Common myeloid progenitor, CD34-positive (primary cell): Measurements from ENCODE around the gene PCOLCE2.

ENCODE experiments used
- CTCF ChIA-PET: fragments of 350-600 bp; sonication (Branson Sonifier 250); formaldehyde crosslinking; loops from one replicate; lab custom pipeline; 2021; ENCODE audit warnings: antibody characterized with exemption; lab: Charles Lee
- POLR2A ChIA-PET: fragments of 350-600 bp; sonication (Branson Sonifier 250); formaldehyde crosslinking; loops from one replicate; lab custom pipeline; 2021; ENCODE audit warnings: antibody characterized with exemption; lab: Charles Lee
- DNase-seq, 3 donors: peaks; one replicate each; pipeline versions ENCODE4 v3.0.0 to v3.0.0-alpha.2; 2013
- H3K27ac ChIP-seq, 2 experiments: 1 replicate in 1 of 2; 2 replicates in 1 of 2; pipeline ENCODE4 v1.7.0; 2013; ENCODE audit warnings: inconsistent platforms in 2 of 2, low read length in 2 of 2, mild to moderate bottlenecking in 2 of 2, low read depth in 1 of 2, moderate library complexity in 1 of 2; ENCODE audit not compliant: severe bottlenecking in 2 of 2, insufficient read depth in 1 of 2, poor library complexity in 1 of 2
- H3K27me3 ChIP-seq, 5 experiments: replicated peaks in 2 of 5; 1 replicate in 3 of 5; 2 replicates in 2 of 5; pipeline versions ENCODE4 v1.6.1 to v1.7.0; 2013; ENCODE audit warnings: low read length in 4 of 5, mild to moderate bottlenecking in 2 of 5, moderate library complexity in 2 of 5, inconsistent platforms in 1 of 5; ENCODE audit not compliant: insufficient read depth in 5 of 5, control insufficient read depth in 4 of 5
- H3K36me3 ChIP-seq, 4 experiments: 1 replicate in 2 of 4; 2 replicates in 2 of 4; pipeline versions ENCODE4 v1.6.1 to v1.7.0; 2013; ENCODE audit warnings: low read length in 3 of 4, control low read depth in 1 of 4, mild to moderate bottlenecking in 1 of 4; ENCODE audit not compliant: control insufficient read depth in 4 of 4, insufficient read depth in 4 of 4
- H3K4me1 ChIP-seq, 4 experiments: 1 replicate in 3 of 4; 2 replicates in 1 of 4; pipeline versions ENCODE4 v1.6.1 to v1.7.1; 2013; ENCODE audit warnings: low read length in 3 of 4, mild to moderate bottlenecking in 3 of 4, control low read depth in 1 of 4, inconsistent platforms in 1 of 4, moderate library complexity in 1 of 4; ENCODE audit not compliant: control insufficient read depth in 4 of 4, insufficient read depth in 4 of 4; ENCODE audit errors: control extremely low read depth in 1 of 4
- H3K4me3 ChIP-seq, 7 experiments: 1 replicate in 4 of 7; 2 replicates in 3 of 7; pipeline versions ENCODE4 v1.5.1 to v1.7.0; 2013; ENCODE audit warnings: mild to moderate bottlenecking in 7 of 7, low read length in 6 of 7, moderate library complexity in 6 of 7, inconsistent platforms in 2 of 7, low read depth in 2 of 7, control low read depth in 1 of 7; ENCODE audit not compliant: insufficient read depth in 4 of 7, control insufficient read depth in 1 of 7; ENCODE audit errors: extremely low read depth in 1 of 7
- H3K9me3 ChIP-seq, 5 experiments: 1 replicate in 4 of 5; 2 replicates in 1 of 5; pipeline versions ENCODE4 v1.6.1 to v1.7.1; 2013; ENCODE audit warnings: low read length in 4 of 5, mild to moderate bottlenecking in 2 of 5, inconsistent platforms in 1 of 5, low read depth in 1 of 5, moderate library complexity in 1 of 5; ENCODE audit not compliant: control insufficient read depth in 4 of 5, insufficient read depth in 2 of 5; ENCODE audit errors: control extremely low read depth in 1 of 5
- WGBS: methylation state at CpG from one replicate; pipeline ENCODE4 v1.1.5; 2013; ENCODE audit not compliant: insufficient coverage; 5-methylcytosine and 5-hydroxymethylcytosine counted together

Gene PCOLCE2

DNA sequence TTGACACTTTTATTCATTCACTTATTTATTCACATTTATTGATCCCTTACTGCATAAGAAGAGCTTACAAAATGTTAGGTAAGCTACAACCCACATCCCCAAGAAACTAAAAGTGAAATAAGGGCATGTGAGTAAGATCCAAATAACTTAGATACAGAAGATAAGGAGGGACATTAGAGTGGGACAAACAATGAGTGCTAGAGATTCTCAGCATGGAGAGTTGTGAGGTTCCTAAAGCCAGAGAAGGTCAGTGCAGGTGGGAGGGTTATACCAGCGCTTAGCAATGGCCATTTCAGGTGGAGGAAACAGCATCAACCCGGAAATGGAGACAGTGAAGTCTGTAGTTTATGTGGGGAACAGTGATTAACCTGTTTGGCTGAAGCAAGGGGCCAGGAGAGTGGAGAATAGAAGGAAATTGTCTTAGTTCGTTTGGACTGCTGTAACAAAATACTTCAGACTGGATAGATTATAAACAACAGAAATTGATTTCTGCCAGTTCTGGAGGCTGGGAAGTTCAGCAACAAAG is 25.5 kb upstream of the PCOLCE2 start:
- H3K4me1 ChIP-seq = no peaks in the 10 kb centered on the region
- no peaks in the 10 kb centered on the region for H3K9me3 ChIP-seq
- no peaks in the 10 kb centered on the region for H3K27me3 ChIP-seq
- no peak overlapping the region for H3K27ac ChIP-seq
- 58% methylated on average over 2 of the region's 3 CpGs for WGBS
- no peak for DNase-seq
- POLR2A ChIA-PET = interaction anchor here (0.7 kb wide), 1 partner anchor 313 kb away, joined by 3 read pairs; no protein-coding TSS in a partner anchor
- H3K4me3 ChIP-seq = no peak overlapping the region
- CTCF ChIA-PET = no interaction called here
- H3K36me3 ChIP-seq = no peaks in the 10 kb centered on the region

- no peak for DNase-seq
- Histone ChIP-seq H3K27ac (no peak overlapping the region), H3K27me3 (no peaks in the 10 kb centered on the region), H3K4me3 (no peak overlapping the region), H3K4me1 (no peaks in the 10 kb centered on the region), H3K36me3 (no peaks in the 10 kb centered on the region), H3K9me3 (no peaks in the 10 kb centered on the region)
- ChIA-PET POLR2A (no interaction called here), CTCF (no interaction called here)
- WGBS = 100% methylated on average over 1 of the region's 1 CpG
These were observed 24.5 kb upstream of the PCOLCE2 start for GRCh38 chr3:142913432-142913831.

- CTCF ChIA-PET = interaction anchor here (0.8 to 2.2 kb wide), 2 partner anchors 84 kb away, joined by 3 to 7 read pairs; no protein-coding TSS in a partner anchor
- WGBS = 98% methylated on average over 4 of the region's 6 CpGs
- no peak overlapping the region for H3K27ac ChIP-seq
- H3K36me3 ChIP-seq = no peaks in the 10 kb centered on the region
- POLR2A ChIA-PET = interaction anchor here (0.5 kb wide), 1 partner anchor 358 kb away, joined by 3 read pairs; no protein-coding TSS in a partner anchor
- no peaks in the 10 kb centered on the region for H3K27me3 ChIP-seq
- no peaks in the 10 kb centered on the region for H3K4me1 ChIP-seq
- H3K4me3 ChIP-seq = no peak overlapping the region
- no peaks in the 10 kb centered on the region for H3K9me3 ChIP-seq
- DNase-seq = no peak
These were observed 23.7 kb upstream of the PCOLCE2 start for GRCh38 chr3:142912402-142913172.

GRCh38 chr3:142910280-142910679 is 21.4 kb upstream of the PCOLCE2 start:
- H3K27ac ChIP-seq = no peak overlapping the region
- POLR2A ChIA-PET = interaction anchor here (0.5 kb wide), 1 partner anchor 11 kb away, joined by 3 read pairs; no protein-coding TSS in a partner anchor
- no peaks in the 10 kb centered on the region for H3K27me3 ChIP-seq
- H3K4me3 ChIP-seq = no peak overlapping the region
- H3K9me3 ChIP-seq = no peaks in the 10 kb centered on the region
- no peak for DNase-seq
- CTCF ChIA-PET = interaction anchor here (0.6 to 2.2 kb wide), 5 partner anchors 9 to 82 kb away, joined by 3 to 7 read pairs (median 3); no protein-coding TSS in a partner anchor
- H3K36me3 ChIP-seq = no peaks in the 10 kb centered on the region
- peaks cover 0 to under 1% (median 0%) of the 10 kb centered on the region in 4 experiments for H3K4me1 ChIP-seq
- WGBS = 95% methylated on average over 2 of the region's 2 CpGs

DNA sequence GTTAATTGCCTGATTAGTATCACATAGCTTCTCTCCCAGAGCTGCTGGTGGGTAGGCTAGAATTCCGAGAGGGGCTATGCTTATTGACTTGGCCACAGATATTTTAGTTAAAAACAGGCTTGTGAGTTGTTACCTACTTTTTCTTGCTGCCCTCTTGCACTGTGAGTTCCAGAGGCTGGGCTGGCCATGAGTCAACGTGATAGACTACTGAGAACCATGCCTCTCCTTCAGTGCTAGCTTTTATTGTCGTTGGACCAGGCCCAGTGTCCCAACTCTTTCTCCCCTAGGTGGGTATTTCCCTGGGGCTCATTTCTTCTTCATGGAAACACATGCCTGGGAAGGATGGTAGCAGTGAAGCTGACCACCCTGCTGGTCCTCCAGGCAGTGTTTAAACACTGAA is 20.4 kb upstream of the PCOLCE2 start:
- 100% methylated on average over 2 of the region's 3 CpGs for WGBS
- Histone ChIP-seq H3K4me3 (no peak overlapping the region), H3K27me3 (no peaks in the 10 kb centered on the region), H3K36me3 (no peaks in the 10 kb centered on the region), H3K4me1 (peaks cover 0 to 7% (median 0%) of the 10 kb centered on the region in 4 experiments), H3K9me3 (no peaks in the 10 kb centered on the region), H3K27ac (no peak overlapping the region)
- ChIA-PET CTCF (interaction anchor here (0.6 to 1.1 kb wide), 3 partner anchors 9 to 18 kb away, joined by 3 read pairs; no protein-coding TSS in a partner anchor), POLR2A (no interaction called here)
- no peak for DNase-seq

DNA sequence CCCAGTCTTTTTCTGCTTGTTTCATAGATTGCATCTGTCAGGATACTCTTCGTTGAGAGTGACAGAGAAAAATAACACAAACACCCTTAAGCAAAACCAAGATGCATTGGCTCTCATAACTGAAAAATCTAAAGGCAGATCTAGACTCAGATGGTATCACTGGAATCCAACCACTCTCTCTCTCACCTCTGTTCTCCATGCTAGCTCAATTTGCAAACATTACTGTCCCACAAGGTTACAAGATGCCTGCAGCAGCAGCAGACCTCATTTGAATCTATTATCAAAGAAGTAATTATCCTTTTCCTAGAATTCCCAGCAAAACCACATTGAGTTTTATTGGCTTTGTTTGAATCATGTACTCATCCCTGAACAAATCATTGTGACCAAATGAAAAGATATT is 19.1 kb upstream of the PCOLCE2 start:
- ChIA-PET CTCF (interaction anchor here (1.6 to 7.1 kb wide), 2 partner anchors 69 to 79 kb away, joined by 3 to 46 read pairs; no protein-coding TSS in a partner anchor), POLR2A (no interaction called here)
- no CpG with 5 or more reads among the region's 1 CpG for WGBS
- H3K36me3 ChIP-seq = no peaks in the 10 kb centered on the region
- no peaks in the 10 kb centered on the region for H3K27me3 ChIP-seq
- H3K9me3 ChIP-seq = no peaks in the 10 kb centered on the region
- H3K4me1 ChIP-seq = peaks cover 0 to 7% (median 0%) of the 10 kb centered on the region in 4 experiments
- no peak for DNase-seq
- no peak overlapping the region for H3K4me3 ChIP-seq
- no peak overlapping the region for H3K27ac ChIP-seq
